ENCODE results near the gene TRAM2.

- TF ChIP-seq ATF3 (CRISPR knock-in tag; IDR thresholded peaks at IDR 0.05) (no peak), ZKSCAN5 (CRISPR knock-in tag; IDR thresholded peaks at IDR 0.05) (no peak), CTCF (CRISPR knock-in tag; IDR thresholded peaks at IDR 0.05) (no peak), RNF2 (conservative IDR thresholded peaks at IDR 0.05; ENCODE audit: low read depth) (no peak), PITX1 (CRISPR knock-in tag; IDR thresholded peaks at IDR 0.05) (no peak), TP53 (CRISPR knock-in tag; conservative IDR thresholded peaks at IDR 0.05) (no peak), ZNF280D (CRISPR knock-in tag; IDR thresholded peaks at IDR 0.05) (no peak), SMARCC2 (IDR thresholded peaks at IDR 0.05) (no peak), ZNF232 (CRISPR knock-in tag; IDR thresholded peaks at IDR 0.05; ENCODE audit: borderline replicate concordance) (no peak), BCL3 (CRISPR knock-in tag; IDR thresholded peaks at IDR 0.05) (no peak), ZBTB8A (CRISPR knock-in tag; IDR thresholded peaks at IDR 0.05; ENCODE audit: borderline replicate concordance, low read depth) (no peak), KDM1A (CRISPR knock-in tag; IDR thresholded peaks at IDR 0.05) (no peak)
These were observed 23.7 kb downstream of the TRAM2 start for GRCh38 chr6:52553158-52553557.

All from HepG2 (cell line).